ENCODE data around the gene SMAD3.

Gene SMAD3

GRCh38 chr15:67127331-67127664, 61.9 kb downstream of the SMAD3 start:
- no peak for DNase-seq (ENCODE audit: low spot score)

- no peak for DNase-seq (ENCODE audit: low spot score)
These were observed 62.6 kb downstream of the SMAD3 start for GRCh38 chr15:67127965-67128364.

GRCh38 chr15:67130166-67130565, 64.8 kb downstream of the SMAD3 start:
- DNase-seq (ENCODE audit: low spot score): no peak

GRCh38 chr15:67130673-67131601, 65.5 kb downstream of the SMAD3 start:
- no peak for DNase-seq (ENCODE audit: low spot score)

GRCh38 chr15:67132276-67132675, 66.9 kb downstream of the SMAD3 start:
- DNase-seq (ENCODE audit: low spot score): no peak

- DNase-seq (ENCODE audit: low spot score): no peak
These were observed 67.6 kb downstream of the SMAD3 start for GRCh38 chr15:67133026-67133425.

GRCh38 chr15:67133738-67134066, 68.3 kb downstream of the SMAD3 start:
- DNase-seq (ENCODE audit: low spot score): no peak

- DNase-seq (ENCODE audit: low spot score): peak; percentile 47
These were observed 68.9 kb downstream of the SMAD3 start for GRCh38 chr15:67134067-67134838.

- DNase-seq (ENCODE audit: low spot score): no peak
These were observed 69.6 kb downstream of the SMAD3 start for GRCh38 chr15:67134871-67135492.

GRCh38 chr15:67135494-67135893, 70.1 kb downstream of the SMAD3 start:
- DNase-seq (ENCODE audit: low spot score): no peak

GRCh38 chr15:67136802-67137201, 71.4 kb downstream of the SMAD3 start:
- no peak for DNase-seq (ENCODE audit: low spot score)

- DNase-seq (ENCODE audit: low spot score): no peak
These were observed 71.9 kb downstream of the SMAD3 start for GRCh38 chr15:67137319-67137718.

- DNase-seq (ENCODE audit: low spot score): no peak
These were observed 72.8 kb downstream of the SMAD3 start for GRCh38 chr15:67137951-67138848.

- no peak for DNase-seq (ENCODE audit: low spot score)
These were observed 73.8 kb downstream of the SMAD3 start for GRCh38 chr15:67138891-67139855.

- DNase-seq (ENCODE audit: low spot score): no peak
These were observed 74.9 kb downstream of the SMAD3 start for GRCh38 chr15:67140078-67140833.

GRCh38 chr15:67142092-67142766, 76.8 kb downstream of the SMAD3 start:
- no peak for DNase-seq (ENCODE audit: low spot score)

GRCh38 chr15:67142767-67143100, 77.3 kb downstream of the SMAD3 start:
- no peak for DNase-seq (ENCODE audit: low spot score)

- DNase-seq (ENCODE audit: low spot score): no peak
These were observed 78.2 kb downstream of the SMAD3 start for GRCh38 chr15:67143646-67144045.

- DNase-seq (ENCODE audit: low spot score): peak; percentile 50
These were observed 79.4 kb downstream of the SMAD3 start for GRCh38 chr15:67144609-67145311.

All from iPS-NIHi11 (cell line).